ENCODE results near the gene POLA1. TPM values are rescaled to one million over a fixed set of nuclear protein-coding genes. Genes with fewer than 3 reads are reported as not detected.

The POLA1 gene
- total and polyA plus RNA-seq, 2 experiments from 2014 or later, result 19.4 to 22.9 TPM

GRCh38 chrX:25043192-25043591, 349.5 kb downstream of the POLA1 start:
- TF ChIP-seq, protein P1, sequence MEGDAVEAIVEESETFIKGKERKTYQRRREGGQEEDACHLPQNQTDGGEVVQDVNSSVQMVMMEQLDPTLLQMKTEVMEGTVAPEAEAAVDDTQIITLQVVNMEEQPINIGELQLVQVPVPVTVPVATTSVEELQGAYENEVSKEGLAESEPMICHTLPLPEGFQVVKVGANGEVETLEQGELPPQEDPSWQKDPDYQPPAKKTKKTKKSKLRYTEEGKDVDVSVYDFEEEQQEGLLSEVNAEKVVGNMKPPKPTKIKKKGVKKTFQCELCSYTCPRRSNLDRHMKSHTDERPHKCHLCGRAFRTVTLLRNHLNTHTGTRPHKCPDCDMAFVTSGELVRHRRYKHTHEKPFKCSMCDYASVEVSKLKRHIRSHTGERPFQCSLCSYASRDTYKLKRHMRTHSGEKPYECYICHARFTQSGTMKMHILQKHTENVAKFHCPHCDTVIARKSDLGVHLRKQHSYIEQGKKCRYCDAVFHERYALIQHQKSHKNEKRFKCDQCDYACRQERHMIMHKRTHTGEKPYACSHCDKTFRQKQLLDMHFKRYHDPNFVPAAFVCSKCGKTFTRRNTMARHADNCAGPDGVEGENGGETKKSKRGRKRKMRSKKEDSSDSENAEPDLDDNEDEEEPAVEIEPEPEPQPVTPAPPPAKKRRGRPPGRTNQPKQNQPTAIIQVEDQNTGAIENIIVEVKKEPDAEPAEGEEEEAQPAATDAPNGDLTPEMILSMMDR (IDR thresholded peaks at IDR 0.05; ENCODE audit: low read depth, low read length), result no peak
- H3K9me3 ChIP-seq (ENCODE audit: low read depth), result no peaks in the 10 kb centered on the region
- H3K36me3 ChIP-seq, result no peaks in the 10 kb centered on the region
- no peak overlapping the region for H3K27ac ChIP-seq
- DNase-seq (ENCODE audit: low read depth in 1 of 2, low spot score in 1 of 2), result no peak
- H3K4me3 ChIP-seq, result no peak overlapping the region
- H3K4me1 ChIP-seq (ENCODE audit: low read depth), result no peaks in the 10 kb centered on the region
- H3K27me3 ChIP-seq, result no peaks in the 10 kb centered on the region

Other genes with a start within 250 kb of the POLA1 start
- 55.0 and 60.0 TPM in 2 replicates for gene PDK3, start 228.6 kb upstream of the POLA1 start, total RNA-seq
- 65.3 and 72.5 TPM in 2 replicates for gene PDK3, start 228.6 kb upstream of the POLA1 start, polyA plus RNA-seq
- gene PCYT1B, start 46.6 kb upstream of the POLA1 start, total RNA-seq, result 37.4 and 41.1 TPM in 2 replicates
- 17.2 and 25.5 TPM in 2 replicates for gene PCYT1B, start 46.6 kb upstream of the POLA1 start, polyA plus RNA-seq

Data from cardiac muscle cell (in vitro differentiated cells and primary cell).